HEK293 (cell line): Measurements from ENCODE around the gene ESPL1.

Experiments
- CTCF ChIP-seq: fragments of 450-650 bp; formaldehyde crosslinking; IDR thresholded peaks from 2 replicates; pipeline ENCODE4 v1.5.1; 2016; ENCODE audit warnings: missing biosample characterization, missing genetic modification characterization
- ELK4 ChIP-seq: IDR thresholded peaks from 2 replicates; pipeline ENCODE4 v1.6.1; 2011; ENCODE audit warnings: mild to moderate bottlenecking, low read depth, low read length, borderline replicate concordance
- FEZF1 ChIP-seq: fragments of 450-650 bp; formaldehyde crosslinking; IDR thresholded peaks from 2 replicates; pipeline ENCODE4 v1.5.1; 2016; ENCODE audit warnings: missing biosample characterization, missing genetic modification characterization
- GLIS1 ChIP-seq: fragments of 450-650 bp; formaldehyde crosslinking; IDR thresholded peaks from 2 replicates; pipeline ENCODE4 v1.5.1; 2016; ENCODE audit warnings: missing biosample characterization, missing genetic modification characterization
- KLF1 ChIP-seq: fragments of 450-650 bp; formaldehyde crosslinking; IDR thresholded peaks from 2 replicates; pipeline ENCODE4 v1.5.1; 2016; ENCODE audit warnings: missing biosample characterization, missing genetic modification characterization
- KLF9 ChIP-seq: fragments of 450-650 bp; formaldehyde crosslinking; IDR thresholded peaks from 2 replicates; pipeline ENCODE4 v1.5.1; 2016; ENCODE audit warnings: missing biosample characterization, missing genetic modification characterization, low read depth
- OVOL3 ChIP-seq: fragments of 450-650 bp; formaldehyde crosslinking; IDR thresholded peaks from 2 replicates; pipeline ENCODE4 v1.5.1; 2016; ENCODE audit warnings: missing biosample characterization, missing genetic modification characterization
- PRDM10 ChIP-seq: fragments of 450-650 bp; formaldehyde crosslinking; IDR thresholded peaks from 2 replicates; pipeline ENCODE4 v1.5.1; 2016; ENCODE audit warnings: missing biosample characterization, missing genetic modification characterization
- PRDM6 ChIP-seq: fragments of 450-650 bp; formaldehyde crosslinking; IDR thresholded peaks from 2 replicates; pipeline ENCODE4 v1.5.1; 2017; ENCODE audit warnings: missing biosample characterization, missing genetic modification characterization
- REPIN1 ChIP-seq: fragments of 450-650 bp; formaldehyde crosslinking; IDR thresholded peaks from 2 replicates; pipeline ENCODE4 v1.5.1; 2017; ENCODE audit warnings: missing biosample characterization, missing genetic modification characterization, low read depth
- SP2 ChIP-seq: fragments of 450-650 bp; formaldehyde crosslinking; IDR thresholded peaks from 2 replicates; pipeline ENCODE4 v1.5.1; 2016; ENCODE audit warnings: missing biosample characterization, missing genetic modification characterization
- SP3 ChIP-seq: fragments of 450-650 bp; formaldehyde crosslinking; IDR thresholded peaks from 2 replicates; pipeline ENCODE4 v1.5.1; 2016; ENCODE audit warnings: missing biosample characterization, missing genetic modification characterization
- SP7 ChIP-seq: fragments of 450-650 bp; formaldehyde crosslinking; IDR thresholded peaks from 2 replicates; pipeline ENCODE4 v1.5.1; 2016; ENCODE audit warnings: missing biosample characterization, missing genetic modification characterization
- YY2 ChIP-seq: fragments of 450-650 bp; formaldehyde crosslinking; IDR thresholded peaks from 2 replicates; pipeline ENCODE4 v1.5.1; 2016; ENCODE audit warnings: missing biosample characterization, missing genetic modification characterization
- ZNF146 ChIP-seq: fragments of 450-650 bp; formaldehyde crosslinking; IDR thresholded peaks from 2 replicates; pipeline ENCODE4 v1.5.1; 2016; ENCODE audit warnings: missing biosample characterization, missing genetic modification characterization
- ZNF184 ChIP-seq: fragments of 450-650 bp; IDR thresholded peaks from 2 replicates; pipeline ENCODE4 v1.5.1; 2018; ENCODE audit warnings: missing biosample characterization, mild to moderate bottlenecking, missing genetic modification characterization
- ZNF221 ChIP-seq: fragments of 450-650 bp; formaldehyde crosslinking; IDR thresholded peaks from 2 replicates; pipeline ENCODE4 v1.5.1; 2017; ENCODE audit warnings: missing biosample characterization, missing genetic modification characterization, borderline replicate concordance
- ZNF248 ChIP-seq: fragments of 450-650 bp; formaldehyde crosslinking; IDR thresholded peaks from 2 replicates; pipeline ENCODE4 v1.5.1; 2017; ENCODE audit warnings: missing biosample characterization, missing genetic modification characterization
- ZNF354C ChIP-seq: fragments of 450-650 bp; formaldehyde crosslinking; IDR thresholded peaks from 2 replicates; pipeline ENCODE4 v1.5.1; 2016; ENCODE audit warnings: missing biosample characterization, missing genetic modification characterization, low read depth, borderline replicate concordance
- ZNF366 ChIP-seq: fragments of 450-650 bp; formaldehyde crosslinking; conservative IDR thresholded peaks from 2 replicates; pipeline ENCODE4 v1.5.1; 2016; ENCODE audit warnings: missing biosample characterization, missing genetic modification characterization
- ZNF561 ChIP-seq: fragments of 450-650 bp; IDR thresholded peaks from 2 replicates; pipeline ENCODE4 v1.5.1; 2018; ENCODE audit warnings: missing biosample characterization, missing genetic modification characterization, borderline replicate concordance
- ZNF585B ChIP-seq: fragments of 450-650 bp; formaldehyde crosslinking; IDR thresholded peaks from 2 replicates; pipeline ENCODE4 v1.5.1; 2016; ENCODE audit warnings: missing biosample characterization, missing genetic modification characterization
- ZNF664 ChIP-seq: fragments of 450-650 bp; formaldehyde crosslinking; IDR thresholded peaks from 2 replicates; pipeline ENCODE4 v1.5.1; 2016; ENCODE audit warnings: missing biosample characterization, missing genetic modification characterization
- ZNF76 ChIP-seq: fragments of 450-650 bp; formaldehyde crosslinking; IDR thresholded peaks from 2 replicates; pipeline ENCODE4; 2016; ENCODE audit warnings: low read depth, missing biosample characterization, missing genetic modification characterization, borderline replicate concordance
- ZNF768 ChIP-seq: fragments of 450-650 bp; formaldehyde crosslinking; IDR thresholded peaks from 2 replicates; pipeline ENCODE4 v1.5.1; 2018; ENCODE audit warnings: missing biosample characterization, mild to moderate bottlenecking, missing genetic modification characterization
- ZNF785 ChIP-seq: fragments of 450-650 bp; formaldehyde crosslinking; IDR thresholded peaks from 2 replicates; pipeline ENCODE4 v1.5.1; 2016; ENCODE audit warnings: missing biosample characterization, missing genetic modification characterization
- ZNF792 ChIP-seq: fragments of 450-650 bp; formaldehyde crosslinking; IDR thresholded peaks from 2 replicates; pipeline ENCODE4 v1.5.1; 2016; ENCODE audit warnings: missing biosample characterization, missing genetic modification characterization
- ZNF830 ChIP-seq: fragments of 450-650 bp; IDR thresholded peaks from 2 replicates; pipeline ENCODE4 v1.5.0; 2018; ENCODE audit warnings: missing biosample characterization, missing genetic modification characterization, low read depth, mild to moderate bottlenecking, moderate library complexity
- ZSCAN5A ChIP-seq: fragments of 450-650 bp; formaldehyde crosslinking; IDR thresholded peaks from 2 replicates; pipeline ENCODE4 v1.5.1; 2016; ENCODE audit warnings: missing biosample characterization, missing genetic modification characterization
- ZXDB ChIP-seq: fragments of 450-650 bp; formaldehyde crosslinking; IDR thresholded peaks from 2 replicates; pipeline ENCODE4 v1.5.1; 2016; ENCODE audit warnings: missing biosample characterization, missing genetic modification characterization

The ESPL1 gene

GRCh38 chr12:53231671-53231920, 36.5 kb upstream of the ESPL1 start (continued):
- no peak for TF ChIP-seq OVOL3
- no peak for TF ChIP-seq ZNF184 (tag by site-specific recombination)
- peak; percentile 34; the same call in 1 of the 2 replicates for TF ChIP-seq ZNF76
- no peak for TF ChIP-seq ZNF785
- no peak for TF ChIP-seq FEZF1 (tag by site-specific recombination)
- 0 out of 2 replicates have a peak, but pooled peaks have one; percentile 33 for TF ChIP-seq ZNF366 (tag by site-specific recombination)
- TF ChIP-seq REPIN1 (tag by site-specific recombination), result no peak
- no peak for TF ChIP-seq ZNF248
- TF ChIP-seq YY2 (tag by site-specific recombination), result no peak
- 0 out of 2 replicates have a peak, but pooled peaks have one; percentile 16 for TF ChIP-seq CTCF (tag by site-specific recombination)
- TF ChIP-seq SP2 (tag by site-specific recombination), result 0 out of 2 replicates have a peak, but pooled peaks have one; percentile 23
- TF ChIP-seq ZNF561 (tag by site-specific recombination), result no peak
- TF ChIP-seq ZNF585B, result no peak
- TF ChIP-seq ZXDB, result 0 out of 2 replicates have a peak, but pooled peaks have one; percentile 16
- TF ChIP-seq ZNF664, result no peak
- no peak for TF ChIP-seq ZNF792 (tag by site-specific recombination)
- no peak for TF ChIP-seq ZNF146
- no peak for TF ChIP-seq ZNF221 (tag by site-specific recombination)
- TF ChIP-seq ZNF830 (tag by site-specific recombination), result no peak
- no peak for TF ChIP-seq ZNF354C (tag by site-specific recombination)
- no peak; the same call in 1 of the 2 replicates for TF ChIP-seq SP3 (tag by site-specific recombination)
- TF ChIP-seq KLF9 (tag by site-specific recombination), result peak; percentile 27; the same call in 1 of the 2 replicates
- TF ChIP-seq ZSCAN5A (tag by site-specific recombination), result no peak
- TF ChIP-seq ZNF768 (tag by site-specific recombination), result no peak
- TF ChIP-seq KLF1 (tag by site-specific recombination), result no peak
- TF ChIP-seq ELK4, result no peak
- no peak for TF ChIP-seq GLIS1
- TF ChIP-seq PRDM10 (tag by site-specific recombination), result peak; percentile 81; the same call in 1 of the 2 replicates
- TF ChIP-seq SP7 (tag by site-specific recombination), result no peak; the same call in 1 of the 2 replicates
- no peak for TF ChIP-seq PRDM6 (tag by site-specific recombination)
